GM18861 (cell line): ENCODE data around the gene MORN2.
"Not testable (repeated sequence)": the region's sequence is repeated elsewhere in the genome, so short reads cannot be mapped to it uniquely, and the experiment has no call there.

Experiments
- ATAC-seq: cut with Tn5 transposase; IDR thresholded peaks from one replicate; pipeline ENCODE4 v1.9.1; 2021; ENCODE audit not compliant: unreplicated experiment

Gene MORN2

GRCh38 chr2:38875576-38876367 is at the start of gene MORN2, which contains the start of gene DHX57:
MORN2 (plus strand) TSS chr2:38875976.
DHX57 (minus strand) TSS chr2:38875934; CDS start chr2:38868405, 7,529 bp downstream.
- ATAC-seq: peak; percentile 96

DNA sequence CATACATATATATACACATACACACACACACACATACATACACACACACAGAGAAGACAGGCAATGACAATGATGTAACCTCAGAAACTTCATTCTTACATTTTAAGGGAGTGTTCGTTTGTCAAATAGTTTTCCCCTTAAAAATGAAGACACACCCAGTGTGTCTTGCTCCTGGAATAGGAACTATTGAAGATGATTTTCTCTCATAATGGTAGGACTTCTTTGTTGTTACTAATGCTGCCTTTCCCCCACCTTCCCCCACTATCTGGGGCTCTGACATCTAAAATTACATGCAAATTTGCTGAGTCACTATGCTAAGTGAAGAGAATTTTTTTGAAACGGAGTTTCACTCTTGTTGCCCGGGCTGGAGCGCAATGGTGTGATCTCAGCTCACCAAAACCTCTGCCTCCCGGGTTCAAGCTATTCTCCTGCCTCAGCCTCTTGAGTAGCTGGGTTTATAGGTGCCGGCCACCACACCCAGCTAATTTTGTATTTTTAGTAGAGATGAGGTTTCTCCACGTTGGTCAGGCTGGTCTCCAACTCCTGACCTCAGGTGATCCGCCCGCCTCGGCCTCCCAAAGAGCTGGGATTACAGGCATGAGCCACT is 48.1 kb upstream of the MORN2 start:
- not testable (repeated sequence) for ATAC-seq

- no peak for ATAC-seq
Observed at GRCh38 chr2:38828460-38828859, 47.3 kb upstream of the MORN2 start.

- ATAC-seq: no peak
Observed at GRCh38 chr2:38829971-38830370, 45.8 kb upstream of the MORN2 start.

DNA sequence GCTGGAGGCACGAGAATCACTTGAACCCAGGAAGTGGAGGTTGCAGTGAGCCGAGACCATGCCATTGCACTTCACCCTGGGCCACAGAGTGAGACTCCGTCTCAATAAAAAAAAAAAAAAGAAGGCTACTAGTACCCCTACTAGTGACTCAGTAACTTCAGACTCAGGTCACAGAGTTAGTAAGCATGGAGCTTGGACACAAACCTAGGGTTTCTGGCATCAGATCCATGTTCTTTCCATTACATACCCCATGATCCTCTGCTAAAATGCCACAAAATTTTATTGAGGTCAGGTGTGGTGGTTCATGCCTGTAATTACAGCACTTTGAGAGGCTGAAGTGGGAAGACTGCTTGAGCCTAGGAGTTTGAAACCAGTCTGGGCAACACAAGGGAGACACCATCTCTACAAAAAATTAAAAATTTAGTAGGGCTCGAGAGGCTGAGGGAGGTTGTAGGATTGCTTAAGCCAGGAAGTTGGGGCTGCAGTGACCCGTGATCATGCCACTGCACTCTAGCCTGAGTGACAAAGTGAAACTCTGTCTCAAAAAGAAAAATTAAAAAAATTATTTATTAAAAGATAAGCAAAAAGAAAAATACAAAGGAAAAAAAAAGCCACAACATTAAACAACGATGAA is 45.1 kb upstream of the MORN2 start:
- ATAC-seq: no peak

DNA sequence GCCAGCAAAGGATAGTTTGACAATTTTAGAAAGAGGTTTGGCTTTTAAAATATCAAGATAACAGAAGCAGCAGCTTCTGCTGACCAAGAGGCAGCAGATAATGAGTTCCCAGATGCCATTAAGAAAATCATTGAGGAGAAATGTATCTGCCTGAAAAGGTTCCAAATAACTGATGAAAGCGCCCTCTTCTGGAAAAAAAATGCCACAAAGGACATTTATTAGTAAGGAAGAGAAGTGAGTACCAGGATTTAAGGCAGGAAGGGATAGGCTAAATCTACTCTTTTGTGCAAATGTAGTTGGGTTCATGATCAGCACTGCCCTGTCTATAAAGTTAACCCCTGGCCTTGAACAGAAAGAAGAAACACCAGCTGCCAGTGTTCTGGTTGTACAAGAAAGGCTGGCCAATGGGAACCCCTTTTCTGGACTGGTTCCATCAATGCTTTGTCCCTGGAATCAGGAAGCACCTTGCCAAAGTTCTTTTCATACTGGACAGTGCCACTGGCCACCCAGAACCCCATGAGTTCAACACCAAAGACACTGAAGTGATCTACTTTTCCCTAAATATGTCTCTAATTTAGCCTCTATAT is 40.7 kb upstream of the MORN2 start:
- no peak for ATAC-seq

DNA sequence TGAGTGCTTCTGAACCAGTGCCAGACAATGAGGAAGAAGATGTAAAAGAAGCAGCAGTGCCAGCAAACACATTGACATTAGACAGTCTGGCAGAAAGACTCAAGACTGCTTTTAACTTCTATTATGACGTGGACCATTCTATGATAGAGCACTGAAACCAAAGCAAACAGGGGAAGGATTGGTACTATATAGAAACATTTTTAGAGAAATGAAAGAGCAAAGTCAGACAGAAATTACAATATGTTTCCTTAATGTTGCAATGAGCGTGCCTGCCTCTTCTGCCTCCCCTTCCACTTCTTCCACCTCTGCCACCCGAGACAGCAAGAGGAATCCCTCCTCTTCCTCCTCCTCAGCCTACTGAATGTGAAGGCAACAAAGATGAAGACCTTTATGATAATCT is 39.8 kb upstream of the MORN2 start:
- ATAC-seq: peak; percentile 97

- no peak for ATAC-seq
Observed at GRCh38 chr2:38836791-38837190, 39.0 kb upstream of the MORN2 start.

- ATAC-seq: peak; percentile 85
Observed at GRCh38 chr2:38850045-38850444, 25.7 kb upstream of the MORN2 start.

GRCh38 chr2:38856165-38856564 is 19.6 kb upstream of the MORN2 start:
- ATAC-seq: no peak

GRCh38 chr2:38862476-38862875 is 13.3 kb upstream of the MORN2 start:
- ATAC-seq: no peak

- ATAC-seq: no peak
Observed at GRCh38 chr2:38863061-38863695, 12.6 kb upstream of the MORN2 start.

GRCh38 chr2:38866773-38867443 is 8.9 kb upstream of the MORN2 start:
- no peak for ATAC-seq

GRCh38 chr2:38871432-38871831 is 4.3 kb upstream of the MORN2 start:
- no peak for ATAC-seq

DNA sequence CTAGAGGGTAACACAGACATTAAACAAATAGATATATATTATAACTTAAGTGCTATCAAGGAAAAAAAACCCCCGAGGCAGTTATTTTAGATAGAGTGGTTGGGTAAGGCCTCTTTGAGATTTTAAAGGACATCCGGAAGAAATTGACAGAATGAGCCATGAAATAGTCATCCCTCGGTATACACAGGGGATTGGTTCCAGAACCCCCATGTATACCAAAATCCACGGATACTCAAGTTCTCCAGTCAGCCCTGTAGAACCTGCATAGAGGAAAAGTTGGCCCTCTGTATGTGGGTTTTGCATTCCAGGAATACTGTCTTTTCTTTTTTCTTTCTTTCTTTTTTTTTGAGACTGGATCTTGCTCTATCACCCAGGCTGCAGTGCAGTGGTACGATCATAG is 2.0 kb upstream of the MORN2 start:
- ATAC-seq: no peak

- ATAC-seq: no peak
Observed at GRCh38 chr2:38875227-38875575, 575 bp upstream of the MORN2 start.

GRCh38 chr2:38876407-38876806 is 631 bp downstream of the MORN2 start:
- ATAC-seq: no peak

DNA sequence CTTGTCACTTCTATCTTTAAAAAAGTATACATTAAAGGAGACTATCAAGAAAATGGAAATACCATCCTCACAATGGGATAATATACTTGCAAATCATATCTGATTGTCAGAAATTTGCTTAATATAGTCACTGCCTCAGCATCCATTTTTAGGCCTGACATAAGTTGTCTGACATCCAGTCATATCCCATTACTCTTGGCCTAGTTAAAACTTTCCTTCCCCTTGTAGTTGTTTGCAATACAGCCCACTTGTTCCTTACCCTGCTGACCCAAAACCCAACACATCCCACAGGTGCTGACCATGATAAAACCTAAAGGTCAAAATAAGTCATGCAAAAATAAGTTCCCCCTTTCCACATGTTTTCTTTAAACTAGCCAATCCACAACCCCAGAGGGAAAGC is 10.3 kb downstream of the MORN2 start:
- ATAC-seq: no peak

DNA sequence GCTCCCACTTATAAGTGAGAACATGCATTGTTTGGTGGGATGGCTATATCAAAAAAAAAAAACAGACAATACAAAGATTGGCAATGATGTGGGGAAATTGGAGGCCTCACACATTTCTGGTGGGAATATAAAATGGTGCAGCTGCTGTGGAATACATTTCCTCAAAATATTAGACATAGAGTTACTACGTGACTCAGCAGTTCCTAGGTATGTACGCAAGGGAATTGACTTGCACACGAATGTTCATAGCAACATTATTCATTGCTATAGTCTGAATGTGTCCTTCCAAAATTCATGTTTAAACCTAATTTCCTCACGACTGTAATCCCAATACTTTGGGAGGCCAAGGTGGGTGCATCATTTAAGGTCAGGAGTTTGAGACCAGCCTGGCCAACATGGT is 11.6 kb downstream of the MORN2 start:
- ATAC-seq: no peak

- ATAC-seq: no peak
Observed at GRCh38 chr2:38887902-38888554, 12.3 kb downstream of the MORN2 start.
